Measurements from ENCODE around the gene FAM162A. TPM values are rescaled to one million over a fixed set of nuclear protein-coding genes. Genes with fewer than 3 reads are reported as not detected.
"Not testable (repeated sequence)": the region's sequence is repeated elsewhere in the genome, so short reads cannot be mapped to it uniquely, and the experiment has no call there.

FAM162A gene
- total RNA-seq, 1 donor from 2014 or later: 31.2 TPM

- DNase-seq (ENCODE audit: low read depth): no peak
- no peak for TF ChIP-seq CTCF (conservative IDR thresholded peaks at IDR 0.05; ENCODE audit: low read depth, low read length)
- H3K4me3 ChIP-seq (ENCODE audit: low read depth, low read length): no peak overlapping the region
These were observed 19.5 kb upstream of the FAM162A start for GRCh38 chr3:122364490-122364889.

GRCh38 chr3:122365073-122365472, 18.9 kb upstream of the FAM162A start:
- TF ChIP-seq CTCF (conservative IDR thresholded peaks at IDR 0.05; ENCODE audit: low read depth, low read length): no peak
- no peak overlapping the region for H3K4me3 ChIP-seq (ENCODE audit: low read depth, low read length)

GRCh38 chr3:122365582-122366378, 18.2 kb upstream of the FAM162A start:
- not testable (repeated sequence) for H3K4me3 ChIP-seq (ENCODE audit: low read depth, low read length)

More at GRCh38 chr3:122365073-122365472, 18.9 kb upstream of the FAM162A start:
- no peak for DNase-seq (ENCODE audit: low read depth)

GRCh38 chr3:122366379-122366749, 17.6 kb upstream of the FAM162A start:
- no peak for DNase-seq (ENCODE audit: low read depth)
- H3K4me3 ChIP-seq (ENCODE audit: low read depth, low read length): no peak overlapping the region
- no peak for TF ChIP-seq CTCF (conservative IDR thresholded peaks at IDR 0.05; ENCODE audit: low read depth, low read length)

More at GRCh38 chr3:122365582-122366378, 18.2 kb upstream of the FAM162A start:
- DNase-seq (ENCODE audit: low read depth): peak; percentile 78

GRCh38 chr3:122374034-122374433, 9.9 kb upstream of the FAM162A start:
- no peak for DNase-seq (ENCODE audit: low read depth)
- H3K4me3 ChIP-seq (ENCODE audit: low read depth, low read length): no peak overlapping the region
- TF ChIP-seq CTCF (conservative IDR thresholded peaks at IDR 0.05; ENCODE audit: low read depth, low read length): no peak

GRCh38 chr3:122377975-122378374, 6.0 kb upstream of the FAM162A start:
- TF ChIP-seq CTCF (conservative IDR thresholded peaks at IDR 0.05; ENCODE audit: low read depth, low read length): no peak
- no peak overlapping the region for H3K4me3 ChIP-seq (ENCODE audit: low read depth, low read length)
- no peak for DNase-seq (ENCODE audit: low read depth)

GRCh38 chr3:122382888-122383666, 905 bp upstream of the FAM162A start, which contains the start of gene MIX23:
MIX23 (minus strand) TSS chr3:122383231; CDS start chr3:122383224, 7 bp downstream.
- peak within 1 kb of the TSS; percentile 81 for H3K4me3 ChIP-seq (ENCODE audit: low read depth, low read length)
- no peak for DNase-seq (ENCODE audit: low read depth)
- TF ChIP-seq CTCF (conservative IDR thresholded peaks at IDR 0.05; ENCODE audit: low read depth, low read length): no peak

All from epithelial cell of proximal tubule (primary cell).